Activated T-cell treated with anti-CD3 and anti-CD28 coated beads for 4 hours (primary cell): Measurements from ENCODE around the gene SIPA1L3.

ENCODE experiments used
- DNase-seq: peaks from one replicate; pipeline ENCODE4 v3.0.0-alpha.2; 2020

The SIPA1L3 gene

DNA sequence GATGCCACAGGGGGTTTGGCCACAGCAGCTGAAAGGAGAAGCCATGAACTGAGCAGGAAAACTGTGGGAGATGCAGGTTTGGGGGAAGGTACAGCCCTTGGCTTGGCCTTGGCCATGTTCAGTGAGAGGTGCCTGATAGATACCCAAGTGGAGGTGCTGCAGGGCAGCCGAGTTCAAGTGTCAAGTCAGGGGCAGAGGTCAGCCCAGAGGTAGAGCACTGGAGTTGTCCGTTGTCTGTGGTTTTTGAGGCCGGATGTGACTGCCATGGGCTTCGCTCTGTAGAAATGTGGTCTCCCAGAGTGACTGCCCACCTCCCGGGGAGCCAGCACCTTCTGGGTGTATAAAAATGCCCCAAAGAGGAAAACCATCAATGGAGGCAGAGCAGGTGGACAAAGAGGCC lies 251.7 kb downstream of the SIPA1L3 start:
- DNase-seq, result no peak

DNA sequence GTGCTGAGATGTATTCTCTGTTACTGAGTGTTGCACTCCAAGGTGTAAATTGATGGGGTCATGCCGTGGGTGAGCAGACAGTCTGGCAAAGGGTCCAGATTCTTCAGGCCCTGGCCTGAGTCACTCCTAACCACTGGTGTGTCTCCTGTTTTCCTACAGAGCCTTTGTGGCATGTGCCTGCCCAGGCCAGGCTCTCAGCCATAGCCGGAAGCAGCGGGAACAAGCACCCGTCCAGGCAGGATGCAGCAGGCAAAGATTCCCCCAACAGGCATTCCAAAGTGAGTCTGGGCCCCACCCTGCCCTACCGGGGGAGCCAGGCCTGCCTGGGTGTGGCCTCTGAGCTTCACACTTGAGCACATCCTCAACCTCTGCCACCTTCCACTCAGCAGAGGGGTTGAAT lies 255.1 kb downstream of the SIPA1L3 start:
- DNase-seq, result no peak

DNA sequence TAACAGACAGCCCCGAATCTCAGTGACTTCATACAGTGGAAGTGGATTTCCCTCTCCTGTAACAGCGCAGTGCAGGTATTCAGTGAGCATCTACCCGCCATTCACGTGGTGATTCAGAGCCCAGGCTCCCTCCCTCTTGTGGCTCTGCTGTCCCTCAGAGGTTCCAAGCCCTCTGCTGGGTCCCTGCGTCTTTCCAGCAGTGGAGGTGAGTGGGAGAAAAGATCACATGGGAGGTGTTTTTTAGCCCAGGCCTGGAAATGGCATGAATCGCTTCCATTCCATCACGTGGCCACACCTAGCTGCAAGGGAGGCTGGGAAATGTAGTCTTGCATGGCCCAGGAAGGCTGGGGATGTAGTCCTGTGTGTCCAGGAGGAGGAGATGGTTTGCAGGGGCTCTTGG lies 255.6 kb downstream of the SIPA1L3 start:
- DNase-seq, result no peak

DNA sequence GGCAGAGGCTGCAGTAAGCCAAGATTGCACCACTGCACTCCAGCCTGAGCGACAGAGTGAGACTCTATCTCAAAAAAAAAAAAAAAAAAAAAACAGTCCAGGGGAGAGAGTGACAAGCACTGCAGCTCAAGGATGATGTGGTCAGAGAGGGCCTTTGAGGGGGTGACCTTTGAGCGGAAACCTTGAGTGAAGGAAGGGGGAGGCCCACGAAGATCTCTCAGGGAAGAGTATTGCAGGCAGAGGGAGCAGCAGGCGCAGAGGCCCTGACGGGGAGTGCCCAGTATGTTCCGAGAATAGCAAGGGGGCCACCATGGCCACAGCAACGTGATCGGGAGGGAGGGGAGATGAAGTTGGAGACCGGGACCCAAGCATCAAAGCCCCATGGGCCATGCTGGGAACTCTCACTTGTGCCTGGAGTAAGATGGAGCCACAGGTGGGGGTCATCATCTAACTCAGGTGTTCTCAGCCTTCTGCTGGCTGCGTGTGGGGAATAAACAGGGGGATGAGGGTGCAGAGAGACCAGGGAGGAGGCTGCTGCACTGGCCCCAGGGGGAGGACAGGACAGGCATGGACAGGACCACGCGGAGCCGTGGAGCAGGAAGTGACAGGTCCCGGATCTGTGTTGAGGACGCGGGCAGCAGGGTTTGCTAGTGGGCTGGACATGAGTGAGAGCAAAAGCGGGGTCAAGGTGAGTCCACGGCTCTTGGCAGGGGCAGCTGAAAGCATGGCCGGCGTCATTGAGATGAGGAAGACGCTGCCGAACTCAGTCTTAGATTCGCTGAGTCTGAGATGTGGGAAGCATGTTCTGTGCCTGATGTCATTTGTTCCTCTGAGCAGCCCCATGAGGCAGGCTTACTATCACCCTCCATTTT lies 256.6 kb downstream of the SIPA1L3 start:
- DNase-seq, result no peak

DNA sequence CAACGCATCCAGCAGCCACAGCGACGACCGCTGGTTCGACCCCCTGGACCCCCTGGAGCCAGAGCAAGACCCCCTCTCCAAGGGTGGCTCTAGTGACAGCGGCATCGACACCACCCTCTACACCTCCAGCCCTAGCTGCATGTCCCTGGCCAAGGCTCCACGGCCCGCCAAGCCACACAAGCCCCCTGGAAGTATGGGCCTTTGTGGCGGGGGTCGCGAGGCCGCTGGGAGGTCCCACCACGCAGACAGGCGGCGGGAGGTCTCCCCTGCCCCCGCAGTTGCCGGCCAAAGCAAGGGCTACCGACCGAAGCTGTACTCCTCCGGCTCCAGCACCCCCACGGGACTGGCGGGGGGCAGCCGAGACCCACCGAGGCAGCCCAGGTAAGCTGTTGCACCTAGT lies 257.5 kb downstream of the SIPA1L3 start:
- DNase-seq, result no peak

DNA sequence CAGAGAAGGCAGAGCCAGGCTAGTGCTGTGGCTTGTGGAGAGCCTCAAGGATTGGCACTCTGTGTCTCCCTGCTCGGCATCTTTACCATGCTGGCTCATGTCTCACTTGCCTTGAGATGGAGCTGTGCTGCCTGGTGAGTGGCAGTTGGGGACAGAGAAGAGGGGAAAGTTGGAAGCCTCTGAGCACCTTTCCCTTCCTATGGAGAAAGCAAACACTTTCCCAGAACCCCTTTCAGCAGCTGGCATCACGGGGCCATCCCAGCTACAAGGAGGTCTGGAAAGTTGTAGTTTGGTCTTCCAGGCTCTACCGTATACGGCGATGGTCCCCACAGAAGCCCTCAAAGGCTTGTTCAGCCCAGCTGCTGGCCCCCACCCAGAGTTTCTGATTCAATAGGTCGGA lies 258.3 kb downstream of the SIPA1L3 start:
- no peak for DNase-seq

DNA sequence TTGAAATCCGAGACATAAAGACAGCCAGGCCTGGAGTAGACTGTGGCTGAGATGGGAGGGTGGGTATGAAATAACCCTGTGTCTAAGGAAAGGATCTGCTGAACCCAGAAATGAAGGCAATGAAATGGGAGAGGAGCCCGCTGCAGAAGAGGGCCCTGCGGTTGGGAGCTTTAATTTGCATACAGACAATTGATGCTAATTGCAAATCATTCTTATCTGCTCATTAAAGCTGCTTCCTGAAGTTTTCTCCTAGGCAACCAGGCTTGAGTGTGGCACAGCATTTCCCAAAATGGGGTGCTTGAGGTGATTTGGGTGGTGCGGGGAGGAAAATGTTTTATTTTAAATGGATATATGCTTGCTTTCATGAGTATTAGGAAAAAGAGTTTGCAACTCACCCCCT lies 261.6 kb downstream of the SIPA1L3 start:
- no peak for DNase-seq

DNA sequence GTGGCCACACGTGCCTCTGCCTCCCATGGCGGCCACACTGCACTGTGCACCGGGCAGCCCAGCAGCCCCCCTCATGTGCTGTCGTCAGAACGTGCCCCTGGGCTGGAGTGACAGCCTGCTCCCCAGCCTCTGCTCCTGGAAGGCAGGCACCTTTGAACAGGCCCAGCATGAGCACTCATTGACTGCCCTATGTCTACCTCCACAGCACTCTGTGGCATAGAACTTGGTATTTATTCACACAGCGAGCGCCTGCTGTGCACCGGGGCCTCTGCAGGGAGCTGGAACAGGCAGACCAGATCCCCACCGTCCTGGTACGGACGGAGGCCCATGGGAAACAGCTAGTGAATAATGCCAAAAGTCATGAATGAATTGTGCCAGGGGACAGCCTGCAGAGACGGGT lies 263.3 kb downstream of the SIPA1L3 start:
- no peak for DNase-seq

DNA sequence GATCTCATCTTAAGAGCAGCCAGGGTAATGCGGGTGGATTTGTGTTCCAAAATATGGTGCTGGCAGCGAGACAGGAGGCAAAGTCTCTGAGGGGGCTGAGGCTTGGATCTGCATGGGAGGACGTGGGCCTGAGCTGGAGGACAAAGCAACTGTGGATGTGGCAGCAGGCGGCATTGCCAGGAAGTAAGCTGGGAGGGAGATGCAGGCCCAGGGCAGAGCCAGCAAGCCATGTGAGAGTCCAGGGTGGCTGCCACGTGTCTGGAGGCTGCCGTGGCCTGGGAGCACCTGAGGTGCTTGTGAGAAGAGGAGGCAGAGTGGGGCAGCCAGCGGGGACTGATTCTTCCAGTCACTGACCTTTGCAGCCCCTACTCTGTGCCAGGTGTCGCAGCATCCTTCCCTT lies 265.0 kb downstream of the SIPA1L3 start:
- no peak for DNase-seq

DNA sequence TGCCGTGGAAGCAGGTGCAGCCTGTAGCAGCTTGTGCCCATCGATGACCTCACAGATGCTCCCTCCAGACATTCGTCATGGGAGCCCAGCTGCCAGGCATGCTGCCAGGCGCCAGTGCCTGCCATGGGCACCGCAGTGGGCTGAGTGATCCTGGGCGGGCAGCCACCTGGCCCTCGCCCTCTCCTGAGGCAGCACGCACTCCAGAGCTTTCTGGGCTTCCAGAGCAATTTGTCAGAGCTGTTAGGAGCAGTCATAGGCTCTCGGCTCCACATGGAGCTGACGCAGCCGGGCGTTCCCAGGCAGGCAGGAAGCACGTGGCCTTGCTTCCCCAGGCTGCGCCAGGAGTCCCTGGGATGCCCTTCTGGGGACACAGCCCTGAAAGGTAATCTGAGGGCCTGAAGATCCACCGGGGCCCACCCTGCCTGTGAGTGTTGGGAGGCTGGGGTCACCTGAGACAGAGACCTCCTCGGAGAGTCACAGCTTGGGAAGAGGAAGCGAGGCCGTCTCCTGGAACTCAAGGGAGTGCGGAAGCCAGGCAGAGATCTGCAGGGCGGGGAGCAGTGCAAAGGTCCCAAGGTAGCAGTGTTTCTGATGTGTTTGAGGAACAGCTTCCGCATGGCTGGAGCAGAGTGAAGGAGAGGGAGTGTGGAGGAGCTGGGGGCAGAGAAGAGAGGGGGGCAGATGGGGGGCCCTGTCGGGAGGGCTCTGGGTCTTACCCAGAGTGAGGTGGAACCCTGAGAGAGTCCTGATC lies 266.5 kb downstream of the SIPA1L3 start:
- no peak for DNase-seq

DNA sequence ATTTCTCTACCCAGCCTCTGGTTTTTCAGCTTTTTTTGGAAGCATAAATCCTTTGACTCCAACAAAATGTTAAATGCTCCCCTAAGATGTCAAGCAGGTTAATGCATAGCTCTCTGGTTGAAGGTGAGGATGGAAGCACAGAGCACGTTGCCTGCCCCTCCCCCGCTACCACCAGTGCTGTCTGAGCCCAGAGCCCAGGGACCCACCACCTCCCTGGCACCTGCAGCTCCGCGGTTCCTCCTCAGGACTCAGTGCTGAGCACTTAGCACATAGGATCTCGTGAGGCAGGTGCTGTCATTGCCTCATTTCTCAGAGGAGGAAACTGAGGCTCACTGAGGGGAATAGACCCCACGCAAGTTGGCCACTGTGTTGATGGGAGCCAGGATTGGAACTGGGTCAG lies 268.4 kb downstream of the SIPA1L3 start:
- DNase-seq, result no peak

DNA sequence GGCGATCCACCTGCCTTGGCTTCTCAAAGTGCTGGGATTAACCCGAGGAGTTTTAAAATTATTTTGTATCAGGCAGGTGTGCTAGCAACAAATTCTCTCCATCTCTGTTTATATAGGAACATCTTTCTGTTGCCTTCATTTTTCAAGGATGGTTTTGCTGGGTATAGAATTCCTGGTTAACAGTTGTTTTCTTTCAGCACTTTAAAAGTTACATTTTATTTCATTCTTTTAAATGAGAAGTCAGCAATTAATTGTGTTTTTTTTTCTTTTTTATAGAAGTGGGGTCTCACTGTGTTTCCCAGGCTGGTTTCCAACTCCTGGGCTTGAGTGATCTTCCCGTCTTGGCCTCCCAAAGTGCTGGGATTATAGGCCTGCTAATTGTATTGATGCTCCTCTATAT lies 273.1 kb downstream of the SIPA1L3 start:
- no peak for DNase-seq

DNA sequence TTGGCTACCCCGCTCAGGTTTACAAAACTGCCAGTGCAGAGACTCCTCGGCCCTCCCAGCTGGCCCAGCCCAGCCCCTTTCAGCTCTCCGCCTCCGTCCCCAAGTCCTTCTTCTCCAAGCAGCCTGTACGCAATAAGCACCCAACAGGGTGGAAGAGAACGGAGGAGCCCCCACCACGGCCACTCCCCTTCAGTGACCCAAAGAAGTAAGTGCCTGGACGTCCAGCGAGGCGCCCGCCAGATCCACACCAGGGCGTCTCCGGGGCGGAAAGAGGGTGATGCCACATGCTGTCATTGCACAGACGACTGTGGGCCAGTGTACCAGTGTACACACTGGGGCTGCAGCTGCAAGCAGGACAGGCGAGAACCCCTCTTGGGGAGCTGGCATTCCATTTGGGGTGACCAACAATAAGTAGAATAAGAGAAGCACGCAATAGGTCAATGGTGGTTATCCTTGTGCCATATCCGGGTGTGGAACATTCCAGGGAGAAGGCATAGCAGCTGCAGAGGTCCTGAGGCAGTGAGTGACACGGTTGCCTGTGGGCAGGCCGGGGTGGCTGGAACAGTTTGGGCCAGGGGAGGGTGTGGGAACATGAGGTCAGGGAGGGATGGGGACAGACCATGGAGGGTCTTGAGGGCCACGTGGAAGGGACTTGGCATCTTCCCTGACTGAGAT lies 275.7 kb downstream of the SIPA1L3 start:
- no peak for DNase-seq

DNA sequence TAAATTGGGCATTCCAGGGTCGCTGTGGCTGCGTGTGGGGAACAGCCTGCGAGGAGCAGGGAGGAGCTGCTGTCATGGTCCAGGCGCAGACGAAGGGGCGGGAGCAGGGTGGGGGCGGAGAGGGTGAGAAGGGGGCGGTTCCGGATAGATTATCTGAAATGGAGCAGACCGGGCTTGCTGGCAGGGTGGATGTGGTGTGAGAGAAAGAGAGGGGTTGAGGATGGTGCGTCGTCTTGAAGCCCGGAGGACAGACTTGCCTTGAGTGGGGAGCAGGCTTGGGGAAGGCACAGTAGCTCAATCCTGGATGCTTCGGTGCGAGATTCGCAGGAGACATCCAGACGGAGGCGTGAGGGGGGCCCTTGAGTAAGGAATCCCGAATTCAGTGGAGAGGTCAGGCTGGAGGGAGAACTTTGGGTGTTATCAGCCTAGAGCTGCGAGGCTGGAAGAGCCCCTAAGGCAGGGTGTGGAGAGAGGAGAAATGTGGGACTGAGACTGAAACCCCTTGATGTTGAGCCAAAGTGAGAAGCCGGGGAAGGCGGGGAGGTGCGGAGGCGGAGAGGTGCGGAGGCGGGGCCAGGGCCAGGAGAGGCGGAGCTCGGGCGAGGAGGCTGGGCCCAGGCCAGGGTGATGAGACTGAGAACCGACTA lies 276.4 kb downstream of the SIPA1L3 start:
- DNase-seq, result no peak

DNA sequence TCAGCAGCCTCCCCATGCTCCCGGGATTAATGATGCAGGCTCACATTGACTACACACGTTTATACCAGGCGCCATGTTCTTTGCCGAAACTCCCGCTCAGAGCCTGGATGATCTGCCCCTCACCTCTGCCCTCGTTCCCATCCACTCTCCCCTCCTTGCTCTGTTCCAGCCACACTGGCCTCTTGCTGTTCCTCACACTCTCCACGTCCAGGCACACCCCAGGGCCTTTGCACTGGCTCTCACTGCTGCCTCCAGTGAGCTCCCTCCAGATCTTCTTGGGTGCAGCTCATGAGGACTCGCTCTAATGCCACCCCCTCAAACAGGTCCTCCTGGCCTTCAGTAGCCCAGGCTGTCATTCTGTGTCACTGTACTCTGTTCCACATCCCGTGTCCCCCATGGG lies 277.8 kb downstream of the SIPA1L3 start:
- no peak for DNase-seq

DNA sequence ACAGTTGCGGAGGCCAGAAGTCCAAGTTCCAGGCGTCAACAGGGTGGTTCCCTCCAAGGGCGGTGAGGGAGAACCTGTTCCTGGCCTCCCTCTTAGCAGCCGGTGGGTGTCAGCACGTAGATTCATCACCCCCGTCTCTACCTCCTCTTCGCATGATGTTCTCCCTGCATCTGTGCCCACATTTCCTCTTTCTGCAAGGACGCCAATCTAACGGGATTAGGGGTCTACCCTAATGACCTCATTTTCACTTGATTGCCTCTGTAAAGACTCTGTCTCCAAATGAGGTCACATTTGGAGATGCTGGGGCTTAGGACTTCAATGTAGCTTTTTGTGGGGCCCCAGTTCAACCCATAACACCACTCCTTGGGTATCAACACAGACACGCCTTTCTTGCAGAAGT lies 278.6 kb downstream of the SIPA1L3 start:
- no peak for DNase-seq

DNA sequence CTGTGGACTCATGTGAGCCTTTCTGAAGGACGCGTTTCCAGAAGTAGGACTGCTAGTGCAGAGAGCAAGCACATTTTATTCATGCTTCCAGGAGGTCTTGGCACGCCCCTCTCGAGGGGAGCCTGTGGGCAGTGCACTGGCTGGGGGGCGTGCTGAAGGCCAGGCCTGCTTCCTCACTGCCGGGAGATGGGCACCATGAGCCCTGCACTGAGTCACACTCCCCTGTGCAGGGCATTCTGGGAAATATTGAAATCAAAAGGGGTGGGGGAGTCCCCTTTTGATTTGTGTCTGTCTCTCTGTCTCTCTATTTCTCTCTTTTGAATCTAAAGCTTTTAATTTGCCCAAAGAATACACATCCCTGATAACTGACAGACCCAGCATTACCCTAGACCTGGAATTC lies 283.1 kb downstream of the SIPA1L3 start:
- DNase-seq, result no peak

DNA sequence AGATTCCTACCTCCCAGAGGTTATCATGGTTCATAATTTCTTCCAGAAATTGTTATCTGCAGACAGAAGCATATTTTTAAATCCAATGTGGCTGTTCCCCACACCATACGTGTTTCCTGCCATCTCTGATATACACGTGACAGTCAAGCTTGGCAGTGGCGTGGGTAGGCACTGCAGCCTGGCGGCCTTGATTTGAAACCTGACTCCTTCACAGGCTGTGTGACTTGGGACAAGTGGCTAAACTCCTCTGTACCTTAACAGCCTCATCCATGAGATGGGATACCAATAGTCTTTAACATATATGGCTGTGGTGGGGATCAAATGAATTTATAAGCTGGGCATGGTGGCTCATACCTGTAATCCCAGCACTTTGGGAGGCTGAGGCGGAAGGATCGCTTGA lies 283.8 kb downstream of the SIPA1L3 start:
- DNase-seq, result no peak

DNA sequence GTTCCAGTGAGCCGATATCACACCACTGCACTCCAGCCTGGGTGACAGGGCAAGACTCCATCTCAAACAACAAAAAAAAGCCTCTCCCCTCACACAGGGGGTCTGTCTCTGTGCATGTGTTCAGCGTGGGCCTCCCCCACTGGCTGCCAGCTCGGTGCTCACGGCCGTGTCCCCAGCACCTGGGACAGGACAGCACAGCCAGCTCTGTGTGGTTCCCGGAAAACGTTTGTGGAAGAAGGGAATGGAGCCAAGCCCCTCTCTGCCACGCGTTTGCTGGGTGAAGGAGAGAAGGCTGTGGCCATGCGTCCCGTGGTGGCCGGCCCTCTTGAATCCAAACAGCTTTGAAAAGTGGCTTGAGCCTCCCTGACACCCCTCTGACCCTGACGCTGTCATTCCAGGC lies 284.7 kb downstream of the SIPA1L3 start:
- DNase-seq, result no peak

DNA sequence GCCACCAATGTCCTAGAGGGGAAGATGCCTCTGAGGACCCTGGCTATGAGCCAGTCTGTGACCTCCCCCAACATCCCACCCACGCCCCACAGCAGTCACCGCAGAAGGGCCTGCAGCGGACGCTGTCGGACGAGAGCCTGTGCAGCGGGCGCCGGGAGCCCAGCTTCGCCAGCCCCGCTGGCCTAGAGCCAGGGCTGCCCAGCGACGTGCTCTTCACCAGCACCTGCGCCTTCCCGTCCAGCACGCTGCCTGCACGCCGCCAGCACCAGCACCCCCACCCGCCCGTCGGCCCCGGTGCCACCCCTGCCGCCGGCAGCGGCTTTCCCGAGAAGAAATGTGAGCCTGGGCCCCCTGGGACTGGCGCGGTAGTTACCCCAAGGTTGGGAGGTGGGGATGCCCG lies 286.4 kb downstream of the SIPA1L3 start:
- no peak for DNase-seq

DNA sequence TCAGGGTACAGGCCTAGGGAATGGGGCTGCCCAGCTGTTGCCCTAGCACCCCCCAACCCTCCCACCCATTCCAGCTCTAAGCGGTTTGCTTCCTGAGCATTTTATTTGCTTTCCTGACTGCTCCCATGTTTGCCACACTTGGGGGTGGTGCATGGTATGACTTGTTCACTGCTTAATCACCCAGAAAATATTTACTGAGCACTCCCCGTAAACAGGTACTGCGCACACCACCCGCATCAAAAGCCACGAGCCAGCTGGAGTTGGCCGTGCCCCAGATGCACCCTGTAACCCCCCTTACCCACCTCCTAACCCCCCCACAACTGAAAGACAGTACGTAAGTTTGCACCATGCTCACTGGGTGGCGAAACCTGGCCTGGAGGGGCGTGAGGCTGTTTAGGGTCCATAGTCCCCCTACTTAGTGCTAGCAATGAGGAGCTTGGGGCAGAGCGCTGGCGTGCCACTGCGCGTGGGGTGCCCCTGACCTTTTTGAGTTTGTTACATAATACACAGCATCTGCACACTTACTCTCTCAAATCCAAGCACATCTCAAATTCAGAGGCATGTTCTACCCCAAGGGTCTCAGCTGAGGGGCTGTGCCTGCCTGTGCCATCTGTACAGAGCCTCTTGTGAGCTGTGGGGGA lies 287.2 kb downstream of the SIPA1L3 start:
- no peak for DNase-seq

DNA sequence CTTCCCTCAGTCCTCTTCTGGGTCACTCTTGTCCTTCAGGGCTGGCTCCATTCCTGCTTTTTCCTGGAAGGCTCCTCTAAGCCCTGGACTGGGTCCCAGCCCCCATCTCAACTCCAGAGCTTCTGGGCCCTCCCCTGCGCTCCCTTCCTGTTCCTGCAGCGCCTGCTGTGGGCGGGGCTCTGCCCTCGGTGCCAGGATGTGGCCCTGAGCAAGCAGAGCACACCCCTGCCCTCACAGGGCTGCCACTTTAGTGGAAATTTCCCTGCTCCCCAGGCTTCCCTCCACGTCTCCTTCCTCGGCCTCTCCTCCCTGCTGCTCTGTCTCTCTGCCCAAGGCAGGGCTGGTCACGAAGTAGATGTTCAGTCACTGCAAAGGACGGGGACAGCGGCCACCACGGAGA lies 288.2 kb downstream of the SIPA1L3 start:
- DNase-seq, result no peak
